HG03558 (cell line): Measurements from ENCODE around the gene ZNF280D.

Source experiments
- ATAC-seq: cut with Tn5 transposase; IDR thresholded peaks from one replicate; pipeline ENCODE4 v1.9.1; 2021; ENCODE audit warnings: moderate number of reproducible peaks; ENCODE audit not compliant: unreplicated experiment; ENCODE audit errors: extremely low read depth

ZNF280D gene

DNA sequence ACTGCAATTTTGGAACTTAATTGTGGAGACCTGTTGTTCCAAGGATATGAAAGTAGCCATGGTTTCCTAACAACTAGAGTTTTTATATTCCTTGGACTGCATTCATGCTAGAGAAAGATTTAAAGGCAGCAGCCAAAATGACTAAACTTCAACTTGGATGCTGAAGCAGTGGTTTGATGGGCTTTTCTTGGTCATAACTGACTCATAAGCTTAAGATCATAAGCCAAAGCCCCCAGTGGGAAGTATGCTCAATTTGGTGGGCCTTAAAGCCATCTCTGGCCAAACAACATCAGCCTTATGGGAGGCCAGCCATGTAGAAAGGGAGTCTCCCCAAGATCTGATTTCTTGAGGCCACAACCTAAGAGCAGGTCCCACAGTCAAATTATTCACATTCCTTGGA is 80.2 kb downstream of the ZNF280D start:
- ATAC-seq, result no peak

DNA sequence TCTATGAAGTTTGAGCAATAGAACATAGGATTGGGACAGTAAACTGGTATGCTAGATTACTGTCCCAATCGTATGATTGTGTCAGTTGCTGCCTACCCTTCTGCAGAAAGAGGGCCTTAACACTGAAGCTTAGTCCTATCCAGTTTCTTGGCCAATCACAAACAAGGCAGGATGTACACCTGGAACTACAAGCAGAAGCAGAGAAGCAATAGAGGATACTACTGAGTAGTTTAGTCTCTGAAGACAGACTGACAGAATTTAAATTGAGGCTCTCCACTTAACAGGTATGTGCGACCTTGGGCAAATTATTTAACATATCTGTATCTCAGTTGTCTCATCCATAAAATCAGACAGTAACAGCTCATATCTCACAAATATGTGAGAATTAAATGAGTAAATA is 85.0 kb downstream of the ZNF280D start:
- ATAC-seq, result no peak

GRCh38 chr15:56640549-56640948 is 92.8 kb downstream of the ZNF280D start:
- no peak for ATAC-seq

DNA sequence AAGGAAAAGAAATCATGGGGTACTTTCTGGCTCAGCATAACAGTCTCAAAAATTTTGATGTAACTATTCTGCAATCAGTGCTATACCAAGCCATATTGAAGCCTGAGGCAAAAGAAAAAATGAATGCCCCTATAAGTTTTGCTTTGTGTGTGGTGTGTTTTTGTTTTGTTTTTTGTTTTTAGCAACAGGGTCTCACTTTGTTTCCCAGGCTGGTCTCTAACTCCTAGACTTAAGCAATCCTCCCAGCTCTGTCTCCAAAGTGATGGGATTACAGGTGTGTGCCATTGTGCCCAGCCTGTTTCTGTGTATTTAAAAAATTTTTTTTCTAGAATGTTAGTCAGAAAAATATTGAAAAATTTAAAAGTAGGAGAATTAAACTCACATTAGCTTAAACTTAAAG is 93.2 kb downstream of the ZNF280D start:
- ATAC-seq, result no peak

DNA sequence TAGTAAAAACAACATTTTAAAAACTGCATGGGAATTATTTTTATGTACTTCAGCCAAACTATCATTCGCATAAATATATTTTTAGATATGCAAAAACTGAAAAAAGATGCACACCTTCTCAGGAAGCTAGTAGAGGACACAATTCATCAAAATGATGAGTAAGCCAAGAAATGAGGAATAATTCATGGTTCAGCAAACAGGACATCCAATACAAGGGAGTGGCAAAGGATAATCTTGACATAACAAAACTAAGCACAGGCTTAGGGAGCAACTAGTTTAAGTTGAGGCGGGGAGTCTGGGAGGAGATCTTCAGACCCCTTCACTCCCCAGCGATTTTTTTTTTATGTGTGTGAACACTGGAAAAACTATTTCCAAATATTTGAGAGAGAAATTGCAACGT is 93.7 kb downstream of the ZNF280D start:
- ATAC-seq, result no peak

DNA sequence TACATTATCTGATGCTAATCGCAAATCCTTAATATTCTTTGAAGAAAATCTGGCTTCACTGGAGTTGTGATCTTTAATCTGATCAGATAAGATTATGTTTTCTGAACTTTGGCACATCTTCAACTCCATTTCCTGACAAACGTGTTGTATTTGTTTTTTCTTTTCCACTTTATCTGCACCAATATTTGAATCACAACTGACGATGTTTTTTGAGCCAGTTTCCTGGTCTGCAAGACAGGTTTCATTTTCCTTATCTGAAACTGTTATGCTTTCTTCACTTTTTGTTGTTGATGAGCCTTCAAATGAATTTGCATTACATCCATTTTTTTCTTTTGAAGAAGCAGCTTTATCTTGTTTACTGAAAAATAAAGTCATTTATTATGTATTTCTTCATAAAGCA is 101.5 kb downstream of the ZNF280D start:
- no peak for ATAC-seq

DNA sequence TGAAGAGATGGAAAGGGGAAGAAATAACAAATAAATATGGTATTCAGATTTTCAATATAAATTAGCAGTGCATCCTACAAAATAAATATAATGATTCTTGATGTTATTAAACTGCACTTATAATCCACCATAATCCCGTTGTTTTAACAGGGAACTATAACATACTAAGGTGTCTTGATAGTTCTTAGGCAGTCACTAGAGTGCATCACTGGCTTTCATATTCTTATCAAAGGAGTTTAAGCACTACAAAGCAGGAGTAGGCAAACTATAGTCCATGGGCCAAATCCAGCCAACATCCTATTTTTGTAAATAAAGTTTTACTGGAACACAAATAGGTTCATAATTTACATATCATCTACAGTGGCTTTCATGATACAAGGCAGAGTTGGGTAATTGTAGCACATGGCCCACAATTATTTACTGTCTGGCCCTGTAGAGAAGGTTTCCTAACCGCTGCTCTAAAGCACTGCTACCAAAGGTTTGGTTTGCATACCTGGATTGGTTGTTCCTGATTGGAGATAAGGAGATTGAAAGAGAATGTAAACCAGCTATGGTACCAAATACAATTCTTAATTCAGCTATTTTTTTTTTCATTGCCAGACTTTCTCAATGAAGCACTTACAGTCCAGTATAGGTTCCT is 104.3 kb downstream of the ZNF280D start:
- ATAC-seq, result no peak

DNA sequence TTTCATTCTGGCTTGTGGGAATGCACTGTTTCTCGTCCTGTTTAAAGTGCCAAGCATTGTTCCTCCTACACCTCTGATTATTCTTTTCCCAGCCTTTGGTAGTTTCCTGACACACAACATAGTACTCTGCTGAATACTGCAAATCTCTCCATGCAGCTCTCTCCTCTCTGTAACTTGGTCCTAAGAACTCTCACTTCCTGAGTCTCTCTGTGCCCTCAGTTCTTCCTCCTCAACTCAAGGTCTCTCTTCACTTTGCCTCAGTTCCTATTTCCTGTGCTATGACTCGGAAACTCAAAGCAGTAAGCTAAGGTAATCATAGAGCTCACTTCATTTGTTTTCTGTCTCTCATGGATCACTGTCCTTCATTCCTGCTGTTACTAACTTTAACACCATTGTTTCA is 113.4 kb downstream of the ZNF280D start:
- no peak for ATAC-seq

DNA sequence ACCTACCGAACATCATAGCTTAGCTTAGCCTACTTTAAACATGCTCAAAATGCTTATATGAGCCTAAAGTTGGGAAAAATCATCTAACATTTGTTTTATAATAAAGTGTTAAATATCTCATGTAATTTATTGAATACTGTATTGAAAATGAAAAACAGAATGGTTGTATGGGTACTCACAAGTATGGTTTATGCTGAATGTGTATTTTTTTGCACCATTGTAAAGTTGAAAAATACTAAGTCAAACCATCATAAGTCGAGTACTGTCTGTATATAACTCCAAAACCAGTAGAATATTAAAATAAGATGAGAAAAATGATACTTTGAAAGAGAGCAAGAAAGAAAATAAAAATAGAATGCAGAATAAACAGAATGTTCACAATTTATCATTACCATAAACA is 115.7 kb downstream of the ZNF280D start:
- ATAC-seq, result no peak

DNA sequence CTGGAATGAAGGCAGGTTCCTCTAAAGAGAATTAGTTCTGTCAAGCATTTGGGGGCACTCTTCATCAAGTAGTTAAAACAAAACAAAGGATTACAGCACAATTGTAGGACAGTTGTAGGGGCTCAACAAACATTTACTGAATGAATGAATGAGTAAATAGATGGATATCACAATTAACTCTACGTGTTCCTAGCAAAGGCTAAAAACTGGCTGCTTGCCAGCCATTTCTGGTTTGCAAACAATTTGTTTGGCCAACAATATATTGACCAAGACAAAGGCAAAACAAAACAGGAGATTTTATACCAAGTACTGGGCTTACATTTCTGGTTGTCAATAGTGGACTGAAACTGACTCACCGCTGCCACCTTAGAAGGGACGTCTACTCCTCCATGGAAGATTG is 116.8 kb downstream of the ZNF280D start:
- no peak for ATAC-seq

- ATAC-seq, result no peak
These were observed 119.5 kb downstream of the ZNF280D start for GRCh38 chr15:56613811-56614210.

DNA sequence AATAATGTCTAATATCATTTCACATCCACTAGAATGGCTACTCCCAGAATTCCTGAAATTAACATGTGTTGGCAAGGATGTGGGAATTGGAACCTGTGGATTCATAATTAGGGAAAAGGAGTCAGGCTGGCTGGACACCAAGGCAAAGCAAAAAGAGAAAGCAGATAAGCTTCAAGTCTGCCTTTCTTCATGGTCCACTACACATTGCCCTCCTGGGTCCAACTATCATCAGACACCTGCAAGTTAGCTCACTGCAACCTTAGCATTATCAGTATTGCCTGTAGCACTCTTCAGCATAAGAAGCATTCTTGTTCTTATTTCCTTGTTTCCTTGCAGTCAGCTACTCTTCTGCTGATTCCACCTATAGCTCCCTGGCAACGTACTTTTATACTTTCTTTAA is 124.3 kb downstream of the ZNF280D start:
- peak; percentile 32 for ATAC-seq

DNA sequence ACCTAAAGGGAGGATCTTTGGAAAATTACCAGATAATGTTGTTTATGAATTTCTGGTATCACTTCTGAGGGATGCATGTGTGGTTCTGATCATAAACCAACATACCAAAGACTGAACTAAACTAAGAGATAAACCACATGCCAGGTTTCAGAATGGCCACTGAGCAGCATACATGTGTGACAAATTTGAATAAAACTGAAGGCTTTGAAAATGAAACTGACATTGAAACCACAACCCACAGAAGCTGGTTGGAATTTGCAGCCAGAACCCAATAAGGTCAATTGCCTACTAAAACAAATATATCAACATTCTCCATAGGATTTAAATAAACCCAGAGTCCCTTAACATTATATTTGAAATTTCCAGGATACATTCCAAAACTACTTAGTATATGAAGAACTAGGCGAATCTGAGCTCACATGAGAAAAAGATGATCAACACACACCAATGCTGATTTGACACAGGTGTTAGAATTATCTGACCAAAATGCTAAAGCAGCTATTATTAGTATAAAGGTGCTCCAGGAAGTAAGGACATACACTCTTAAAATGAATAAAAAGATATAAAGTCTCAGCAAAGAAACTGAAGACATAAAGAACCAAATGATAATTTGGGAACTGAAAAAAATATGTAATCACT is 125.0 kb downstream of the ZNF280D start:
- peak; percentile 99 for ATAC-seq

- ATAC-seq, result no peak
These were observed 131.1 kb downstream of the ZNF280D start for GRCh38 chr15:56602253-56602652.

DNA sequence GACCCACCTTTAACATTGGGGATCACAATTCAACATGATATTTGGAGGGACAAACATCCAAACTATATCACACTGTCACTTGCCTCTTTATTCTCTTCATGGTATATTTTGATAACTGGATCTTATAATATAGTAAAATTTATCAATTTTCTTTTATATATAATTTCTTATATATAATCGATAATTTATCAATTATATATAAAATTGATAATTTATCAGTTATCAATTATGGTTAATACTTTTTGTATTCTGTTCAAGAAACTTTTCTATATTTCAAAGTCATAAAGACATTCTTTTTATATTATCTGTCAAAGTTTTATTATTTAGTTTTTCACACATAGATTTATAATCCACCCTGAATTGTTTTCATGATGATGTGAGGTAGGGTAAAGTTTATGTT is 132.9 kb downstream of the ZNF280D start:
- ATAC-seq, result no peak

DNA sequence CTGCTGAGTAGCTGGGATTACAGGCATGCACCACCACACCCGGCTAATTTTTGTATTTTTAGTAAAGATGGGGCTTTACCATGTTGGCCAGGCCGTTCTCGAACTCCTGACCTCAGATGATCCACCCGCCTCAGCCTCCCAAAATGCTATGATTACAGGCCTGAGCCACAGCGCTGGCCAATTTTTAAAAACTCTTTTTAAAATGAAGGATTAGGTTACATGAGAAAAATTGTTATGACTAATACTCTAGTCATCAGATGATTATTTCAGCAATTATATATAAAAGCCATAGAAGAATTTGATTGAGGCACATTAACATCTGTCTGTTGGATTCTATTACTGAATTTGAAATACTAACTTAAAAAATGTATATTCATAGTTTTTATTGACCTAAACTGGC is 134.3 kb downstream of the ZNF280D start:
- no peak for ATAC-seq

GRCh38 chr15:56587686-56588085 is 145.6 kb downstream of the ZNF280D start:
- ATAC-seq, result no peak

GRCh38 chr15:56586206-56586605 is 147.1 kb downstream of the ZNF280D start:
- ATAC-seq, result no peak

DNA sequence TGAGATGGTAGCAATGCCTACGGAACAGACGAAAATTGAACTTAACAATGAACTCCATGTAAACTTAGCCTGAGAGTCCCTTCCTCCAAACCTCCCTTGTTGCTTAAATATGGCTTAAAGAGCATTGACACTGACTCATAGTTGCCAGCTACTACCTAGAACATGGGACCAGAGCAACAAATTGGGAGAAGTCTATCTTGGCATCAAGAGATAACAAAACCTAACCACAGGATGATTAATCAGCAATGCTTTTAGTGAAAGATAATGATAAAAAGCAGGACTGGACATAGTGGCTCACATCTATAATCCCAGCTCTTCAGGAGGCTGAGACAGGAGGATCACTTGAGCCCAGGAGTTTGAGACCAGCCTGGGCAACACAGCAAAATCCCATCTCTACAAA is 150.5 kb downstream of the ZNF280D start:
- ATAC-seq, result no peak
